ENCODE measurements around the gene CTNNA2.

The CTNNA2 gene

DNA sequence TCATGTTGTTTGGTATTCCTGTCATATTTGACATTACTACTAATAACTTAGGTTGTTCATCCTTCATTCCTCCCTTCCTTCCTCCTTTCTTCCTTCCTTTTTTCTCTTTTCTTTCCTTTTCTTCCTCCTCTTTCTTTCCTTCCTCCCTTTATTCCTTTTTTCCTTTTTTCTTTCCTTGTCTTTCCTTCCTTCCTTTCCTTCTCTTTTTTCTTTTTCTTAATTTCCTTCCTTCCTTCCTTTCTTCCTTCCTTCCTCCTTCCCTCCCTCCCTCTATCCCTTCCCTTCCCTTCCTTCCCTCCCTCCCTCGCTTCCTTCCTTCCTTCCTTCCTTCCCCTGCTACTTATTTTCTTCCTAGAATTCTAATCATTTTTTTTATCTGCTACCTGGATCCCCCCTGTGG is 66.1 kb downstream of the CTNNA2 start:
- DNase-seq (ENCODE audit: low read depth): no peak
- no peak overlapping the region for H3K4me3 ChIP-seq (ENCODE audit: low read depth, low read length)
- TF ChIP-seq, protein P1, sequence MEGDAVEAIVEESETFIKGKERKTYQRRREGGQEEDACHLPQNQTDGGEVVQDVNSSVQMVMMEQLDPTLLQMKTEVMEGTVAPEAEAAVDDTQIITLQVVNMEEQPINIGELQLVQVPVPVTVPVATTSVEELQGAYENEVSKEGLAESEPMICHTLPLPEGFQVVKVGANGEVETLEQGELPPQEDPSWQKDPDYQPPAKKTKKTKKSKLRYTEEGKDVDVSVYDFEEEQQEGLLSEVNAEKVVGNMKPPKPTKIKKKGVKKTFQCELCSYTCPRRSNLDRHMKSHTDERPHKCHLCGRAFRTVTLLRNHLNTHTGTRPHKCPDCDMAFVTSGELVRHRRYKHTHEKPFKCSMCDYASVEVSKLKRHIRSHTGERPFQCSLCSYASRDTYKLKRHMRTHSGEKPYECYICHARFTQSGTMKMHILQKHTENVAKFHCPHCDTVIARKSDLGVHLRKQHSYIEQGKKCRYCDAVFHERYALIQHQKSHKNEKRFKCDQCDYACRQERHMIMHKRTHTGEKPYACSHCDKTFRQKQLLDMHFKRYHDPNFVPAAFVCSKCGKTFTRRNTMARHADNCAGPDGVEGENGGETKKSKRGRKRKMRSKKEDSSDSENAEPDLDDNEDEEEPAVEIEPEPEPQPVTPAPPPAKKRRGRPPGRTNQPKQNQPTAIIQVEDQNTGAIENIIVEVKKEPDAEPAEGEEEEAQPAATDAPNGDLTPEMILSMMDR (IDR thresholded peaks at IDR 0.05; ENCODE audit: insufficient read depth, low read depth, low read length, missing control alignments): no peak

DNA sequence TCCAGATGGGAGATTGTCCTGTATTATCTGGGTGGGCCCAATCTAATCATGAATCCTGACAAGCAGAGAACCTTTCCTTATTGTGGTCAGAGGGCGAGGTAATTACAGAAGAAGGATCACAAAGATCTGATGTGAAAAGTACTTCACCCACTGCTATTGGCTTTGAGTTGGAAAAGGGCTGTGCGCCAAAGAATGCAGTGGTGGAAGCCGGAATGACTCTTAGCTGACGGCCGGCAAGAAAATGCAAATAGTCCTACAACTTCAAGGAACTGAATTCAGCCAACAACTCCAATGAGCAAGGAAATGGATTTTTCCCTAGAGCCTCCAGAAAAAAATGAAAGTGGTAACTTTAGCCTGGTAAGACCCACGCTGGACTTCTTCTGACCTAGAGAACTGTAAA is 67.3 kb downstream of the CTNNA2 start:
- TF ChIP-seq, protein P1 (IDR thresholded peaks at IDR 0.05; ENCODE audit: insufficient read depth, low read depth, low read length, missing control alignments): no peak

DNA sequence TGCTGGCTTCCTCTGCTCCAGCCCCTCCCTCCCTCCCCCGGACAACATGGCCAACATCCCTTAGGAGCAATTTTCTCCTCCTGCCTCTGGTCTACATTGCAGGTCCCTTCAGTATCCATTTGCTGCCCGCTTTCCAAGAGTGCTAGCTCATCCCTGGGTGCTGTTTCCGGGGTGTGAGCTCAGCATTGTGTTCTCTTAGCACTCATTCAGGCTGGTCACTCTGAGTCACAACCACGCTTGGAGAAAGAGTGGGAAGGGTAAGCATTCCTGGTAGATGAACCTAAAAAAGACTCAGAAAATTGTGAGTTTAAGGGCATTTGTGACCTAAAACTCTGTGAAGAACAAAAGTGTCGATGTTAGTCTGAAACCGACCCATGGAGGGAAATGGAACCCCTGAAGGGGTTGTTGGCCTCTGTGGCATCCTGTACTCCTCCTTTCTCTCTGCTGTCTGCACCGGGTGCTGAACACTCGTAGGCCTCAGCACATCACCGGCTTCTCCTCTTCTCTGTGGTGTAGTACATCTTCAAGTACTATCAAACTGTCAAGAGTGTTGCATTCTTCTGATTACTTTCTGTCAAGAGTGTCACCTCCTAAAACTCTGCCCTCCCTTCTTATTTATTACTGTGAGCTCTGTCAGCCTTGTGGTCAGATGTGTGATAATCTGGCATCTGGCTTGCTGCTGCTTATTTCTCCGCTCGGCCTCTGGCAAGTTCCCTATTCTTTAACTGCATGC is 73.0 kb downstream of the CTNNA2 start:
- TF ChIP-seq, protein P1 (IDR thresholded peaks at IDR 0.05; ENCODE audit: insufficient read depth, low read depth, low read length, missing control alignments): no peak
- no peak for DNase-seq (ENCODE audit: low read depth)

More for the DNA sequence above, 67.3 kb downstream of the CTNNA2 start:
- H3K4me3 ChIP-seq (ENCODE audit: low read depth, low read length): no peak overlapping the region
- DNase-seq (ENCODE audit: low read depth): no peak

DNA sequence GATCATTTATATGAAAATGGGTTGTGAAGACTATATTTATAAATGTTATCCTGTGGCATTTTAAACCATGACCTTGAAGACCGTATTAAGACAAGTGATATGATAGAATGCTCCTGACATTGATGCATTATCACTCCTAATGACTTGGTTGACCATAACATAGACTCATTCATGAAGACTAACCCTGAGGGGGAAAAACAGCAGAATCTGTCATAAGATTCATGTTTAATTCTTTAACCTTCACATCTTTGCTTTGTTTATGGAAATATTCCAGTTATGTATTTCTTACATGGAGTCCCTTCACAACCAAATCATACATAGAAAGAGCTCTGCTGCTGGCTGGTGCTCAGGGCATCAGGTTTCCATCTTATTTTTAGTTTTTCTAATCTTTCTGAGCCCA is 78.4 kb downstream of the CTNNA2 start:
- TF ChIP-seq, protein P1 (IDR thresholded peaks at IDR 0.05; ENCODE audit: insufficient read depth, low read depth, low read length, missing control alignments): no peak
- DNase-seq (ENCODE audit: low read depth): no peak
- H3K4me3 ChIP-seq (ENCODE audit: low read depth, low read length): no peak overlapping the region

More for the DNA sequence above, 73.0 kb downstream of the CTNNA2 start:
- H3K4me3 ChIP-seq (ENCODE audit: low read depth, low read length): no peak overlapping the region

DNA sequence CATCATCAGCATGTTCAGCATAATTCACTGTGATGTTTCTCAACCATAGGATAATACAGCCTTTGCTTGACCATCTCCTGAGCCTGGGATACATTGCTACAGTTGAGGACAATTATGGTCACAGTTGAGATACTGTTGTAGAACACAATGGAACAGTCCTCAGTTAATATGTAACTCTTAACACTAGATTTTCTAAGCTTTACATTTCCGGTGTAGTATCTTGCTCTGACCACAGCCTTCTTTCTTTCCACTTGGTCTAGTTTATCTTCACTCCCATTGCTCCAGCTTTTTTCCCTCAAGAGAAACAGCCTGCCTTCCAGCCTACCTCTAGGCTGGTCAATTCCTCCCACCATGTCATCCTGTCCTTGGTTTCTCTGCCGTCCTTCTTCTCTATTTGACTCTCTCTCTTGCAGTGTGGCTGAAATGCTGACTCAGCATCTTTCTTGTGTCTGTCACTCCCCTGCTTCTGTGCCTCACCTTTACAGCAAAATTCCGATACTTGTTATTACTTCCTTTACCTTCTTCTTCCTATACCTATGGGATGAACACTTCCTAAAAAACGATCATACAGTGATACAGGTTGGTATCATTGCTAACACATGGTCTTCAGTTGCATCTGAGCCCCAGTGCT is 80.5 kb downstream of the CTNNA2 start:
- TF ChIP-seq, protein P1 (IDR thresholded peaks at IDR 0.05; ENCODE audit: insufficient read depth, low read depth, low read length, missing control alignments): no peak
- no peak for DNase-seq (ENCODE audit: low read depth)
- H3K4me3 ChIP-seq (ENCODE audit: low read depth, low read length): no peak overlapping the region

DNA sequence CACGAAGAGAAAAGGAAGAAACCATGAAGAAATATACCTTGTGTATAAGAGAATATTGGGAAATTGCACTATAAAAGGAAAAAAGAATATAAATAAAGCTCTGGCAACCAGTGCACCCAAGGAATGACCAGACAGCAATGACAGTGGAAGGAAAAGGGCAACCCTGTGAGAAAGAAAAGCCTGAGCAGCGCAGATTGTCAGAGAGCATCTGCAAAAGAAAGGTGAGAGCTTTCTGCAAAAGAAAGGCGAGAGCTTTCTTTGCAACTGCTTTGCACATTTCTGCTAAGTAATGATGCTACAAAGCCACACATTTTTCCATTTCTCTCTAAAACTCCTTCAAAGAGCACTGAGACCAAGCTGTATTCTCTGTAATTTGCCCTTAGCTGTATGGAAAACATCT is 83.6 kb downstream of the CTNNA2 start:
- no peak for DNase-seq (ENCODE audit: low read depth)

More for the DNA sequence above, 83.6 kb downstream of the CTNNA2 start:
- TF ChIP-seq, protein P1 (IDR thresholded peaks at IDR 0.05; ENCODE audit: insufficient read depth, low read depth, low read length, missing control alignments): no peak
- H3K4me3 ChIP-seq (ENCODE audit: low read depth, low read length): no peak overlapping the region
